Measurements from ENCODE around the gene CPT1C. TPM values are rescaled to one million over a fixed set of nuclear protein-coding genes. Genes with fewer than 3 reads are reported as not detected.
"Not testable (repeated sequence)": the region's sequence is repeated elsewhere in the genome, so short reads cannot be mapped to it uniquely, and the experiment has no call there.

The CPT1C gene
- total RNA-seq, 1 donor from 2014 or later, result 26.3 TPM

- no peak for DNase-seq (ENCODE audit: low spot score)
- no peak overlapping the region for H3K27ac Mint-ChIP-seq (ENCODE audit: unreplicated experiment)
- no peak for TF ChIP-seq CTCF (IDR thresholded peaks at IDR 0.05)
- H3K4me1 Mint-ChIP-seq (ENCODE audit: low read depth), result peaks cover 9% of the 10 kb centered on the region
- H3K4me3 Mint-ChIP-seq (ENCODE audit: unreplicated experiment), result no peak overlapping the region
- H3K9me3 Mint-ChIP-seq (ENCODE audit: low read depth), result no peaks in the 10 kb centered on the region
- no peaks in the 10 kb centered on the region for H3K27me3 Mint-ChIP-seq (ENCODE audit: low read depth)
- peaks cover 6% of the 10 kb centered on the region for H3K36me3 Mint-ChIP-seq (ENCODE audit: low read depth)
Measured at GRCh38 chr19:49713236-49713845, 22.4 kb downstream of the CPT1C start.

- H3K27me3 Mint-ChIP-seq (ENCODE audit: low read depth), result no peaks in the 10 kb centered on the region
- no peak for TF ChIP-seq CTCF (IDR thresholded peaks at IDR 0.05)
- H3K4me3 Mint-ChIP-seq (ENCODE audit: unreplicated experiment), result no peak overlapping the region
- DNase-seq (ENCODE audit: low spot score), result no peak
- peaks cover 17% of the 10 kb centered on the region for H3K4me1 Mint-ChIP-seq (ENCODE audit: low read depth)
- no peaks in the 10 kb centered on the region for H3K9me3 Mint-ChIP-seq (ENCODE audit: low read depth)
- H3K27ac Mint-ChIP-seq (ENCODE audit: unreplicated experiment), result no peak overlapping the region
- H3K36me3 Mint-ChIP-seq (ENCODE audit: low read depth), result peaks cover 3% of the 10 kb centered on the region
Measured at GRCh38 chr19:49716154-49716553, 25.2 kb downstream of the CPT1C start.

GRCh38 chr19:49718511-49718910, 27.6 kb downstream of the CPT1C start:
- H3K27me3 Mint-ChIP-seq (ENCODE audit: low read depth), result no peaks in the 10 kb centered on the region
- H3K36me3 Mint-ChIP-seq (ENCODE audit: low read depth), result no peaks in the 10 kb centered on the region
- peak overlapping the region; percentile 83 for H3K27ac Mint-ChIP-seq (ENCODE audit: unreplicated experiment)
- H3K4me3 Mint-ChIP-seq (ENCODE audit: unreplicated experiment), result no peak overlapping the region
- no peak for DNase-seq (ENCODE audit: low spot score)
- TF ChIP-seq CTCF (IDR thresholded peaks at IDR 0.05), result no peak
- no peaks in the 10 kb centered on the region for H3K9me3 Mint-ChIP-seq (ENCODE audit: low read depth)
- H3K4me1 Mint-ChIP-seq (ENCODE audit: low read depth), result peaks cover 21% of the 10 kb centered on the region

- Mint-ChIP-seq H3K27ac (ENCODE audit: unreplicated experiment) (peak overlapping the region; percentile 70), H3K9me3 (ENCODE audit: low read depth) (no peaks in the 10 kb centered on the region), H3K4me1 (ENCODE audit: low read depth) (peaks cover 21% of the 10 kb centered on the region), H3K36me3 (ENCODE audit: low read depth) (no peaks in the 10 kb centered on the region), H3K27me3 (ENCODE audit: low read depth) (no peaks in the 10 kb centered on the region), H3K4me3 (ENCODE audit: unreplicated experiment) (no peak overlapping the region)
- no peak for DNase-seq (ENCODE audit: low spot score)
- no peak for TF ChIP-seq CTCF (IDR thresholded peaks at IDR 0.05)
Measured at GRCh38 chr19:49718991-49719390, 28.1 kb downstream of the CPT1C start.

- H3K27me3 Mint-ChIP-seq (ENCODE audit: low read depth); DNase-seq (ENCODE audit: low spot score); H3K9me3 Mint-ChIP-seq (ENCODE audit: low read depth); H3K4me3 Mint-ChIP-seq (ENCODE audit: unreplicated experiment); H3K36me3 Mint-ChIP-seq (ENCODE audit: low read depth): not testable (repeated sequence)
- H3K27ac Mint-ChIP-seq (ENCODE audit: unreplicated experiment), result peak overlapping the region; percentile 70
- H3K4me1 Mint-ChIP-seq (ENCODE audit: low read depth), result peaks cover 25% of the 10 kb centered on the region
Measured at GRCh38 chr19:49719420-49719819, 28.5 kb downstream of the CPT1C start.

Measured in chondrocyte (in vitro differentiated cells).